Lower lobe of right lung (tissue), 2 donors: ENCODE measurements around the gene KIF21B. TPM values are rescaled to one million over a fixed set of nuclear protein-coding genes. Genes with fewer than 3 reads are reported as not detected.

Experiments used
- ATAC-seq, 2 donors: fragments of 200-7000 bp; cut with Tn5 transposase; one replicate each; pipeline ENCODE4 v1.9.1; 2020 to 2022; ENCODE audit warnings: mild to moderate bottlenecking in 2 of 2, moderate library complexity in 2 of 2
- DNase-seq: peaks from one replicate; pipeline ENCODE4 v3.0.0-alpha.2; 2020
- H3K27ac ChIP-seq: fragments of 200-600 bp; one replicate; pipeline ENCODE4 v1.8.0; 2022
- H3K27me3 ChIP-seq: fragments of 200-600 bp; one replicate; pipeline ENCODE4 v1.8.0; 2022; ENCODE audit warnings: low read depth
- H3K36me3 ChIP-seq: fragments of 200-600 bp; one replicate; pipeline ENCODE4 v1.8.0; 2022; ENCODE audit warnings: mild to moderate bottlenecking
- H3K4me1 ChIP-seq: fragments of 200-600 bp; one replicate; pipeline ENCODE4 v1.8.0; 2022
- H3K4me3 ChIP-seq: fragments of 200-600 bp; one replicate; pipeline ENCODE4 v1.8.0; 2022; ENCODE audit warnings: mild to moderate bottlenecking
- H3K9me3 ChIP-seq: fragments of 200-600 bp; one replicate; pipeline ENCODE4 v1.8.0; 2022
- CTCF ChIP-seq: fragments of 200-600 bp; IDR thresholded peaks from one replicate; pipeline ENCODE4 v1.8.0; 2022; ENCODE audit warnings: antibody characterized with exemption, mild to moderate bottlenecking
- intact Hi-C: fragments of 100-400 bp; cut with DNase I; formaldehyde crosslinking; loops from one replicate; pipeline ENCODE4 v1.11.0; 2022
- total RNA-seq: library from RNA; stranded (reverse); fragmentation: NEBNext Ultra II Directional; extraction: Animal tissue kit (Norgen Biotek cat#: 25700); gene quantifications from one replicate; pipeline ENCODE4 v1.2.1, GENCODE V29; 2021
- donor health status: DM: no; HTN: yes; CAD: no; lungs with severe emphysema.

Gene KIF21B
- total RNA-seq, 1 donor from 2014 or later: 4.7 TPM

DNA sequence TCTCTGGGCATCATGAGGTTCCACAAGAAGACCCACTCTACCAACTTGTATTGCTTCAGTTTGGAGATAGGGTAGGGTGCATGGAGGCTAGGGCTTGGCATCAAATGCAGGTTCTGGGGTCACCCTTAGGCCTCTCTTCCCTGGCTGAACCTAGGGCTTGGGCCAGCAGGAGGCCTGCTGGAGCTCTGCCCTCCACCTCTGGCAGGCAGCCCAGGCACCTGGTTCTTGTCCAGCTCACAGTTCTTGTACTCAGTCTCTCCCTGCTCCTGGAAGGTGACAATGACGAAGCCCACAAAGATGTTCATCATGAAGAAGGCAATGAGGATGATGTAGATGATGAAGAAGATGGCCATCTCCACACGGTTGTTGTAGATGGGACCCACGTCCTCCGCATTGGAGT, 37.5 kb upstream of the KIF21B start:
- no peak for DNase-seq
- ATAC-seq: no peak

GRCh38 chr1:201060586-201060985, 37.1 kb upstream of the KIF21B start:
- no peaks in the 10 kb centered on the region for H3K9me3 ChIP-seq
- intact Hi-C loops: no loop called here
- H3K36me3 ChIP-seq: no peaks in the 10 kb centered on the region
- TF ChIP-seq CTCF: no peak
- H3K4me3 ChIP-seq: no peak overlapping the region
- ATAC-seq: no peak
- no peaks in the 10 kb centered on the region for H3K27me3 ChIP-seq
- DNase-seq: no peak
- no peak overlapping the region for H3K27ac ChIP-seq
- H3K4me1 ChIP-seq: peaks cover 6% of the 10 kb centered on the region

More for the DNA sequence above, 37.5 kb upstream of the KIF21B start:
- Histone ChIP-seq H3K27me3 (no peaks in the 10 kb centered on the region), H3K4me1 (peaks cover 6% of the 10 kb centered on the region), H3K36me3 (no peaks in the 10 kb centered on the region), H3K9me3 (no peaks in the 10 kb centered on the region), H3K27ac (no peak overlapping the region), H3K4me3 (no peak overlapping the region)
- TF ChIP-seq CTCF: no peak
- intact Hi-C loops: no loop called here

DNA sequence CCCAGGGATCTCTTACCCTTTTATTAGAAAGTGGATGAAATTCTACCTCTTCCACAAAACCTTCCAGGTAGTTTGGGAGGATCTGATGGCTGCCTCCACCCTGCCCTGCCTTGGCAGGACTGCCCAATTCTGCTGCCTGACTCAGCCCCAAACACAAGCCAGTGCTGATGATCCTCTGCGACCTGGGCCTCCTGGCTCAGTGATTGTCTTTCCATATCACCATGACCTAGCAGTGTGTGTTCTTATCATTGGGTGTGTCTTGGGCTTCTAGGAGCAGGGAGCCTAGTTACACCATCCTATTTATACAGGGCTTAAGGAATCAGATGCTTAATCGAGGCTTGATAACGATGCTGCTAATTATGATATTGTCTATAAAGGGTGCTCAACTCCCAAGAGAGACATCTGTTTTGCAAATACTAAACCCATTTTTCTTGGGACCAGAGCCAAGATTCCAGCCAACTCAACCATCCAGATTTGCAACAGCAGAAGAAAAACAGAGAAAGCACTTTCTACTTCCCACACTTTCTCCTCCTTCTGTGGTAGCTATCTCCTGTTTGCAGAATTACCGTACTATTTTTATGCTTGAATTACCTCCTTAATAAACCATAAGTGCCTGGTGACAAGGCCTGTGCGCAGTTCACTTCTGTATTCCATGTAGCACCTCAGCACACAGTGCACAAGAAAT, 36.5 kb upstream of the KIF21B start:
- Histone ChIP-seq H3K4me1 (peaks cover 10% of the 10 kb centered on the region), H3K4me3 (no peak overlapping the region), H3K9me3 (no peaks in the 10 kb centered on the region), H3K27ac (no peak overlapping the region), H3K27me3 (no peaks in the 10 kb centered on the region), H3K36me3 (no peaks in the 10 kb centered on the region)
- ATAC-seq (no peak), DNase-seq (no peak)
- no peak for TF ChIP-seq CTCF
- intact Hi-C loops: no loop called here

GRCh38 chr1:201059401-201059800, 35.9 kb upstream of the KIF21B start:
- H3K36me3 ChIP-seq: no peaks in the 10 kb centered on the region
- H3K27me3 ChIP-seq: no peaks in the 10 kb centered on the region
- TF ChIP-seq CTCF: no peak
- DNase-seq: no peak
- no peak for ATAC-seq
- intact Hi-C loops: no loop called here
- no peak overlapping the region for H3K27ac ChIP-seq
- H3K4me3 ChIP-seq: no peak overlapping the region
- H3K4me1 ChIP-seq: peaks cover 10% of the 10 kb centered on the region
- no peaks in the 10 kb centered on the region for H3K9me3 ChIP-seq

GRCh38 chr1:201054091-201054543, 30.6 kb upstream of the KIF21B start:
- intact Hi-C loops: no loop called here
- H3K27me3 ChIP-seq: no peaks in the 10 kb centered on the region
- H3K4me3 ChIP-seq: no peak overlapping the region
- H3K4me1 ChIP-seq: peaks cover 10% of the 10 kb centered on the region
- ATAC-seq: no peak
- H3K9me3 ChIP-seq: no peaks in the 10 kb centered on the region
- H3K36me3 ChIP-seq: no peaks in the 10 kb centered on the region
- DNase-seq: no peak
- no peak overlapping the region for H3K27ac ChIP-seq
- no peak for TF ChIP-seq CTCF
